ENCODE data around the gene GALNTL6. TPM values are rescaled to one million over a fixed set of nuclear protein-coding genes. Genes with fewer than 3 reads are reported as not detected.

The GALNTL6 gene
- total RNA-seq, 1 experiment from 2014 or later, result not detected

- Histone ChIP-seq H3K27ac (ENCODE audit: insufficient read length, low read depth, low read length) (no peak overlapping the region), H2BK12ac (ENCODE audit: insufficient read length, low read depth, low read length) (no peak overlapping the region), H3K23me2 (ENCODE audit: insufficient read length, low read depth, low read length, poor library complexity, severe bottlenecking) (no peaks in the 10 kb centered on the region), H3T11ph (ENCODE audit: low read length) (no peak overlapping the region), H3K4ac (ENCODE audit: low read depth, low read length) (no peak overlapping the region), H3K14ac (ENCODE audit: insufficient read depth, low read length) (no peak overlapping the region), H2AK5ac (ENCODE audit: insufficient read length, low read length) (no peak overlapping the region), H4K8ac (replicated peaks; ENCODE audit: insufficient read length, low read depth, low read length) (no peak overlapping the region), H2AFZ (ENCODE audit: low read length) (no peak overlapping the region), H4K91ac (ENCODE audit: insufficient read length, low read depth, low read length) (no peak overlapping the region), H3K27me3 (ENCODE audit: insufficient read depth, low read length) (no peaks in the 10 kb centered on the region), H3K23ac (ENCODE audit: insufficient read length, low read depth, low read length) (no peak overlapping the region), H3K9ac (ENCODE audit: extremely low read depth, insufficient read length, low read length) (no peak overlapping the region), H2BK5ac (ENCODE audit: insufficient read length, low read length) (no peak overlapping the region), H3K4me2 (ENCODE audit: insufficient read depth, insufficient read length, low read length) (no peak overlapping the region), H3K79me2 (ENCODE audit: insufficient read depth, low read length) (no peaks in the 10 kb centered on the region), H2BK120ac (ENCODE audit: low read depth, low read length, poor library complexity, severe bottlenecking) (no peak overlapping the region), H2BK15ac (ENCODE audit: low read depth, low read length) (no peak overlapping the region), H4K5ac (ENCODE audit: insufficient read length, low read depth, low read length) (no peak overlapping the region), H3K18ac (ENCODE audit: insufficient read length, low read depth, low read length) (no peak overlapping the region), H2BK20ac (ENCODE audit: low read depth, low read length, poor library complexity, severe bottlenecking) (no peak overlapping the region), H4K20me1 (ENCODE audit: control insufficient read depth, insufficient read depth, insufficient read length) (no peaks in the 10 kb centered on the region), H3K56ac (ENCODE audit: insufficient read length, low read depth, low read length) (no peak overlapping the region), H3K4me1 (ENCODE audit: insufficient read depth, low read length) (0 out of 2 replicates have a peak, but pooled peaks cover 2% of the 10 kb centered on the region), H3K9me3 (ENCODE audit: control insufficient read depth, low read depth, low read length) (no peaks in the 10 kb centered on the region), H3K79me1 (ENCODE audit: insufficient read depth, low read depth, low read length, poor library complexity, severe bottlenecking) (no peaks in the 10 kb centered on the region)
- no peak for TF ChIP-seq CTCF (conservative IDR thresholded peaks at IDR 0.05)
- H3K4me1 Mint-ChIP-seq, result peaks cover 3 to 7% of the 10 kb centered on the region in 2 experiments; a peak in 2 of 4 replicates
- H3K27me3 Mint-ChIP-seq (ENCODE audit: low read depth), result no peaks in the 10 kb centered on the region
- H3K27ac Mint-ChIP-seq, result peak overlapping the region in 1 of 3 experiments; percentile 57; a peak in 2 of 7 replicates
- H3K4me3 Mint-ChIP-seq, result no peak overlapping the region
- no peaks in the 10 kb centered on the region for H3K36me3 Mint-ChIP-seq (ENCODE audit: insufficient read depth in 1 of 3, low read depth in 3 of 3)
- no peak for DNase-seq
- no peaks in the 10 kb centered on the region for H3K9me3 Mint-ChIP-seq
These were observed 134.2 kb downstream of the GALNTL6 start for GRCh38 chr4:171947400-171947799.
